Osteocyte (in vitro differentiated cells): Measurements from ENCODE around the gene TCF23. TPM values are rescaled to one million over a fixed set of nuclear protein-coding genes. Genes with fewer than 3 reads are reported as not detected.
A peak's percentile ranks its signal among the peaks of the same experiment; 100 is the strongest.
"Not testable (repeated sequence)": the region's sequence is repeated elsewhere in the genome, so short reads cannot be mapped to it uniquely, and the experiment has no call there.

Source experiments
- DNase-seq: peaks from one replicate; pipeline ENCODE4 v3.0.0; 2021; ENCODE audit warnings: mixed read lengths; ENCODE audit not compliant: unreplicated experiment; ENCODE audit errors: extremely low spot score
- H3K27ac Mint-ChIP-seq: one replicate; pipeline ENCODE4 v1.8.0; 2021; ENCODE audit warnings: mild to moderate bottlenecking, mixed read lengths; ENCODE audit not compliant: unreplicated experiment
- H3K27me3 Mint-ChIP-seq: one replicate; pipeline ENCODE4 v1.8.0; 2021; ENCODE audit warnings: mixed read lengths; ENCODE audit not compliant: unreplicated experiment
- H3K36me3 Mint-ChIP-seq: one replicate; pipeline ENCODE4 v1.8.0; 2021; ENCODE audit warnings: mixed read lengths; ENCODE audit not compliant: unreplicated experiment
- H3K4me1 Mint-ChIP-seq: one replicate; pipeline ENCODE4 v1.8.0; 2021; ENCODE audit warnings: mixed read lengths; ENCODE audit not compliant: unreplicated experiment
- H3K4me3 Mint-ChIP-seq: one replicate; pipeline ENCODE4 v1.8.0; 2021; ENCODE audit warnings: mild to moderate bottlenecking, moderate library complexity, mixed read lengths; ENCODE audit not compliant: unreplicated experiment
- H3K9me3 Mint-ChIP-seq: one replicate; pipeline ENCODE4 v1.8.0; 2021; ENCODE audit warnings: mixed read lengths; ENCODE audit not compliant: unreplicated experiment
- total RNA-seq: library from RNA; stranded (reverse); gene quantifications from 2 replicates; pipeline ENCODE4 v1.2.1, GENCODE V29; 2021
- TF ChIP-seq, protein P1 (sequence below): fragments of 200-600 bp; sonication (generic); IDR thresholded peaks from 2 replicates; pipeline ENCODE4 v1.5.0; 2021; ENCODE audit warnings: antibody characterized with exemption, mild to moderate bottlenecking, moderate library complexity

The TCF23 gene
- total RNA-seq, 1 donor from 2014 or later, result not detected

DNA sequence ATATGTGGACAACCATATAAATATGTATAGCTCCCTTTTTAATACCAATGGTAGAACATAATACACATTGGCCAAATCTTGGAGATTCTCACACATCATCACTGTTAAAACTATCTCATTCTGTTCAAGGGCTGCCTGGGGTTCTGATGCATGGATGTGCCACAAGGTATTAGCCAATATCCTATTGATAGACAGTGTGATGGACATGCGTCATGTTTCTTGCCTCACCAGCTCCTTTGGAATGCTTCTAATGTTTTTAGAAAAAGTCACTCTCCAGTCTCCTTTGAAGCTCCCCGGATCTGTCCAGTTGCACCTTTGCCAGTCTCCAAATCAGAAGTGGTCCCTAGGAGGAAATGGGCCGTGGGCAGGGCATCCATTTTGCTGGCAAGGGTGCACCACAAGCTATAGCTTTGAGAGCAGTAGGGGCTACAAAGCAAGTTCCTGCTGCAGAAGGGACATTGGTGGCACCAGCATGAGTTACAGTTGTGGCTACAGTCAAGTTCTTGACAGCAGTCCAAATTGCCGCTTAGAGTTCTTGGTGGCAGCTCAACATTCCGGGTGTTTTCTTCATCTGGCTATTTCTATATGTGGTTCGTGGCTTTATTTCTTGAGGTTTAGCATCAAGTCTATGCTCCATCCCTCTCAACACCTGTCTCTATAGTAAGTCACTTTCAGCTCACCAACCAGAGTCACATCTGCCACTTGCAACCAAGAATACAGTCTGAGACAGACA, 38.0 kb downstream of the TCF23 start:
- DNase-seq, result no peak
- Mint-ChIP-seq H3K27me3 (peaks cover 2% of the 10 kb centered on the region), H3K4me1 (no peaks in the 10 kb centered on the region)

DNA sequence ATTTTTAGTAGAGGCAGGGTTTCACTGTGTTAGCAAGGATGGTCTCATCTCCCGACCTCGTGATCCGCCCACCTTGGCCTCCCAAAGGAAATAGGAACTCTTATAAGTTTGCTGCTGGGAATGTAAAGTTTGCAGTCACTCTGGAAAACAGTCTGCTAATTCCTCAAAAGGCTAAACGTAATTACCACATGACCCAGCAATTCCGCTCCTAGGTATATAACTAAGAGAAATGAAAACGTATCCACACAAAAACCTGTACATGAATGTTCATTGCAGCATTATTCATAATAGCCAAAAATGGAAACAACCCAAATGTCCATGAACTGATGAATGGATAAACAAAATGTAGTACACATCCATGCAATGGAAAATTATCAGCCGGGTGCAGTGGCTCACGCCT, 41.2 kb downstream of the TCF23 start:
- no peak overlapping the region for H3K27ac Mint-ChIP-seq
- H3K9me3 Mint-ChIP-seq, result no peaks in the 10 kb centered on the region
- no peak overlapping the region for H3K4me3 Mint-ChIP-seq
- TF ChIP-seq, protein P1, sequence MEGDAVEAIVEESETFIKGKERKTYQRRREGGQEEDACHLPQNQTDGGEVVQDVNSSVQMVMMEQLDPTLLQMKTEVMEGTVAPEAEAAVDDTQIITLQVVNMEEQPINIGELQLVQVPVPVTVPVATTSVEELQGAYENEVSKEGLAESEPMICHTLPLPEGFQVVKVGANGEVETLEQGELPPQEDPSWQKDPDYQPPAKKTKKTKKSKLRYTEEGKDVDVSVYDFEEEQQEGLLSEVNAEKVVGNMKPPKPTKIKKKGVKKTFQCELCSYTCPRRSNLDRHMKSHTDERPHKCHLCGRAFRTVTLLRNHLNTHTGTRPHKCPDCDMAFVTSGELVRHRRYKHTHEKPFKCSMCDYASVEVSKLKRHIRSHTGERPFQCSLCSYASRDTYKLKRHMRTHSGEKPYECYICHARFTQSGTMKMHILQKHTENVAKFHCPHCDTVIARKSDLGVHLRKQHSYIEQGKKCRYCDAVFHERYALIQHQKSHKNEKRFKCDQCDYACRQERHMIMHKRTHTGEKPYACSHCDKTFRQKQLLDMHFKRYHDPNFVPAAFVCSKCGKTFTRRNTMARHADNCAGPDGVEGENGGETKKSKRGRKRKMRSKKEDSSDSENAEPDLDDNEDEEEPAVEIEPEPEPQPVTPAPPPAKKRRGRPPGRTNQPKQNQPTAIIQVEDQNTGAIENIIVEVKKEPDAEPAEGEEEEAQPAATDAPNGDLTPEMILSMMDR, result no peak
- H3K36me3 Mint-ChIP-seq, result no peaks in the 10 kb centered on the region
- H3K4me1 Mint-ChIP-seq, result no peaks in the 10 kb centered on the region
- DNase-seq, result no peak
- peaks cover 12% of the 10 kb centered on the region for H3K27me3 Mint-ChIP-seq

More for the DNA sequence above, 38.0 kb downstream of the TCF23 start:
- Mint-ChIP-seq H3K36me3 (no peaks in the 10 kb centered on the region), H3K27ac (no peak overlapping the region), H3K4me3 (no peak overlapping the region), H3K9me3 (no peaks in the 10 kb centered on the region)
- TF ChIP-seq, protein P1, result no peak

DNA sequence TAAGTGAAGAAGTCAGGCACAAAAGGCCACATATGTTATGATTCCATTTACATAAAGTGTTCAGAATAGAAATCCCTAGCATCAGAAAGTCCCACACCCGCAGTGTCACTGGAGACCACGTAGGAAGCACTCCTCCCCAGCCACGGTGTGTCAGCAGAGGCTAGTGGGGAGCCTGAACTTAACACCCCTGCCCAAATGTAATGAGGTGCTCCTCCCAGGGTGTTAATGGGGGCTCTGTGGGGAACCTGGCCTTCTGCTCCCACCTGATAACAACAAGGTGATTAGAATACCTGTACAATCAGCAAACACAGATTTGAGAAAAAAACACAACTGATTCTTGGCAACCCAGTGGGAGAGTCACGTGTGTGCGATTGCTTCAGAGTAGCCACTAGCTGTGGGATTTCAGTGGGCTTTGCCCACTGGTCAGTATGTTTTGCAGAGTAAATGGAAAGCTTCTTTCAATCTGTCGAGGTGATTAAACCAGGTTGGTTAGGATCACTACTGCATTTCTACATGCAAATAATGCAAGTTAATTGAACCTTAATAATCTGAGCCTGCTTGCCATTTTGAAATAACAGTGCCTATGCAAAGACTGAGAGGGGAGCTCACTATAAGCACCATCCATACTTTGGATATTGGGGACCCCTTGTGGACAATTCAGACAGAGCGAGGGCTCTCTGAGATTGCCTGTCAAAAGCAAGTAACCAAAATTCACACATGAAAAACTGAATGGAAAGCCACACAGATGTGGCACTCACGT, 42.4 kb downstream of the TCF23 start:
- TF ChIP-seq, protein P1, result peak; percentile 80
- H3K27ac Mint-ChIP-seq, result no peak overlapping the region
- no peaks in the 10 kb centered on the region for H3K9me3 Mint-ChIP-seq
- DNase-seq, result no peak
- H3K36me3 Mint-ChIP-seq, result no peaks in the 10 kb centered on the region
- H3K27me3 Mint-ChIP-seq, result peaks cover 12% of the 10 kb centered on the region
- H3K4me1 Mint-ChIP-seq, result no peaks in the 10 kb centered on the region
- no peak overlapping the region for H3K4me3 Mint-ChIP-seq

DNA sequence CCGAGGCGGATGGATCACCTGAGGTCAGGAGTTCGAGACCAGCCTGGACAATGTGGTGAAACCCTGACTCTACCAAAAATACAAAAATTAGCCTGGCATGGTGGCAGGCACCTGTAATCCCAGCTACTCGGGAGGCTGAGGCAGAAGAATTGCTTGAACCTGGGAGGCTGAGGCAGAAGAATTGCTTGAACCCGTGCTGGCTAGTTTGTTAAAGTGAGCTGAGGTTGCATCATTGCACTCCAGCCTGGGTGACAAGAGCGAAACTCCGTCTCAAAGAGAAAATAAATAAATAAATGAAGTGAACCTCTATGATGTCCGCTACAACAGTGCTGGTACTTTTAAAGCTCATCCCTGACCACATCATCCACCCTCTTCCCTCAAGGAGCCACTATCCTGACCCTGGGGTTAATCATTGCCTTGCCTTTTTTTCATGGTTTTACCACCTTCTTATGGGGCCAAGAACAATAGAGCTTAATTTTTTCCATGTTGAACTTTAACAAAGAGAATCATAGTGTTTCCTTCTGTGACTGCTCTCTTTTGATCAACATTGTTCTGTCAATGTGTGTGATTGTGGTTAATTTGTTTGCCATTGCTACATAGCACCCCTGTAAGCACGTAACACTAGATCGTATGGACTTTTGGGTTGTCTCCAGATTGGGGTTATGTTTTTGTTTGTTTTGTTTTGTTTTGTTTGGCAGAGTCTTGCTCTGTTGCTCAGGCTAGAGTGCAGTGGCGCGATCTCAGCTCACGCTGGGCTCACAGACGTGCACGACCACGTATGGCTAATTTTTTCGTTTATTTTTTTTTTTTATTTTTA, 45.9 kb downstream of the TCF23 start:
- H3K4me1 Mint-ChIP-seq, result no peaks in the 10 kb centered on the region
- peaks cover 12% of the 10 kb centered on the region for H3K27me3 Mint-ChIP-seq

DNA sequence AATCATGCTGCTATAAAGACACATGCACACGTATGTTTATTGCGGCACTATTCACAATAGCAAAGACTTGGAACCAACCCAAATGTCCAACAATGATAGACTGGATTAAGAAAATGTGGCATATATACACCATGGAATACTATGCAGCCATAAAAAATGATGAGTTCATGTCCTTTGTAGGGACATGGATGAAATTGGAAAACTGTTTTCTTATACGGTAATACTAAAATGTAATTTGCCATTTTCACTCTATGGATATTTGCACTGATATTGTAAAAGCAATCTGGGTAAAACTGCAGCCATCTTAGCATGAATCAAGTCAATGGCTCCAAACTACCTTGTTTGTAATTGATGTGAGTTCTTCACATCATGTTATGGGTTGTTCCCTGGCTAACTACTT, 47.0 kb downstream of the TCF23 start:
- H3K9me3 Mint-ChIP-seq, H3K4me3 Mint-ChIP-seq, DNase-seq, H3K36me3 Mint-ChIP-seq, H3K27ac Mint-ChIP-seq, H3K4me1 Mint-ChIP-seq: not testable (repeated sequence)
- peaks cover 12% of the 10 kb centered on the region for H3K27me3 Mint-ChIP-seq

More for the DNA sequence above, 45.9 kb downstream of the TCF23 start:
- TF ChIP-seq, protein P1, result no peak
- Mint-ChIP-seq H3K9me3 (no peaks in the 10 kb centered on the region), H3K36me3 (no peaks in the 10 kb centered on the region), H3K27ac (no peak overlapping the region), H3K4me3 (no peak overlapping the region)
- no peak for DNase-seq

DNA sequence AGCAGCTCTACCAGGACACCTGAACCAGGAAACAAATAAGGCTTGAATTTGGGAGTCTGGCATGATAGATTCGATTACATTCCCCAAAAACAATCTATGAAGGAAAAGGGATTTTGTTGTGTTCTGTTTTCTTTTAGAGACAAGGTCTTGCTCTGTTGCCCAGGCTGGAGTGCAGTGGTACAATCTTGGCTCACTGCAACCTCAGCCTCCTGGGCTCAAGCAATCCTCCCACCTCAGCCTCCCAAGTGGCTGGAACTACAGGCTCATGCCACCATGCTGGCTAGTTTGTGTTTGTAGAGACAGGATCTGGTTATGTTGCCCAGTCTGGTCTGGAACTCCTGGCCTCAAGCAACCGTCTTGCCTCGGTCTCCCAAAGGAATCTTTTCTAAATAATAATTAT, 49.3 kb downstream of the TCF23 start:
- H3K4me3 Mint-ChIP-seq, H3K4me1 Mint-ChIP-seq, H3K27me3 Mint-ChIP-seq, H3K9me3 Mint-ChIP-seq, DNase-seq, H3K27ac Mint-ChIP-seq: not testable (repeated sequence)
- H3K36me3 Mint-ChIP-seq, result peaks cover 10% of the 10 kb centered on the region
